Measurements from ENCODE around the gene CNKSR1. TPM values are rescaled to one million over a fixed set of nuclear protein-coding genes. Genes with fewer than 3 reads are reported as not detected.
"Not testable (repeated sequence)": the region's sequence is repeated elsewhere in the genome, so short reads cannot be mapped to it uniquely, and the experiment has no call there.

Gene CNKSR1
- total RNA-seq, 2 donors from 2014 or later, result 0.52 to 1.3 TPM

GRCh38 chr1:26220199-26220912 is 43.1 kb downstream of the CNKSR1 start:
- no peak for DNase-seq (ENCODE audit: low spot score)
- Histone ChIP-seq H3K36me3 (no peaks in the 10 kb centered on the region), H3K4me3 (no peak overlapping the region), H3K27ac (no peak overlapping the region), H3K4me1 (peaks cover 0 to 4% of the 10 kb centered on the region in 2 donors), H3K9me3 (no peaks in the 10 kb centered on the region), H3K27me3 (no peaks in the 10 kb centered on the region)
- TF ChIP-seq CTCF (IDR thresholded peaks at IDR 0.05), result no peak

DNA sequence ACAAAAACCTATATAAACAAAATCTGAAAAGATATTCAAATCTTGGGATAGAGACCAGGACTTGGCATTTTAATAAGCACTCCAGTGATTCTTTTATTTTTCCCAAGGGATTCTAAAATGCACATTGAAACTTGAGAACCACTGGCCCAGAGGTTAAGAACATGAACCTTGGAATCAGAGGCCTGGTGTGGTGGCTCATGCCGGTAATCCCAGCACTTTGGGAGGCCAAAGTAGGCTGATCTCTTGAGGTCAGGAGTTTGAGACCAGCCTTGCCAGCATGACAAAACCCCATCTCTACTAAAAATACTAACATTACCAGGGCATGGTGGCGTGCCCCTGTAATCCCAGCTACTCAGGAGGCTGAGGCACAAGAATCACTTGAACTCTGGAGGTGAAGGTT is 43.8 kb downstream of the CNKSR1 start:
- Histone ChIP-seq H3K4me3 (no peak overlapping the region), H3K4me1 (peaks cover 0 to 10% of the 10 kb centered on the region in 2 donors), H3K27me3 (no peaks in the 10 kb centered on the region), H3K36me3 (no peaks in the 10 kb centered on the region), H3K9me3 (no peaks in the 10 kb centered on the region), H3K27ac (no peak overlapping the region)
- DNase-seq (ENCODE audit: low spot score), result no peak
- TF ChIP-seq CTCF (IDR thresholded peaks at IDR 0.05), result no peak

DNA sequence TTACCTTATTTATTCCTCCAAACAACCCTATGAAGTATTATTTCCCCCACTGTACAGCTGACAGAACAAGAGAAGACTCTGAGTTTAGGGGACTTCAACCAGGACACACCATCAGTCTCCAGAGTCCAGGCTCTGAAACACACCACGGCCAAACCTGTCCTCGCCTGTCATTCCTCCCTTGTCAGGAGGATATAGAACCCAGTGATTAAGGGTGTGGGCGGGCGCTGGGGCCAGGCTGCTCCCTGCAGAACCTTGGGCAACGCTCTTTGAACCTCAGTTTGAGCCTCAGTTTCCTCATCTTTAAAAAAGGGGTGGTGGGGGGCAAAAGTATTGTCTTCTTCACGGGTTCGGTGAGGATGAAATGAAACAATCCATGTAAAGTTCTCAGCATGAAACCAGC is 47.3 kb downstream of the CNKSR1 start:
- Histone ChIP-seq H3K9me3 (no peaks in the 10 kb centered on the region), H3K4me3 (peak overlapping the region in 1 of 2 donors; percentile 52), H3K27ac (peak overlapping the region in 1 of 2 donors; percentile 39), H3K27me3 (no peaks in the 10 kb centered on the region), H3K4me1 (peaks cover 0 to 10% of the 10 kb centered on the region in 2 donors), H3K36me3 (no peaks in the 10 kb centered on the region)
- no peak for DNase-seq (ENCODE audit: low spot score)
- TF ChIP-seq CTCF (IDR thresholded peaks at IDR 0.05), result no peak

DNA sequence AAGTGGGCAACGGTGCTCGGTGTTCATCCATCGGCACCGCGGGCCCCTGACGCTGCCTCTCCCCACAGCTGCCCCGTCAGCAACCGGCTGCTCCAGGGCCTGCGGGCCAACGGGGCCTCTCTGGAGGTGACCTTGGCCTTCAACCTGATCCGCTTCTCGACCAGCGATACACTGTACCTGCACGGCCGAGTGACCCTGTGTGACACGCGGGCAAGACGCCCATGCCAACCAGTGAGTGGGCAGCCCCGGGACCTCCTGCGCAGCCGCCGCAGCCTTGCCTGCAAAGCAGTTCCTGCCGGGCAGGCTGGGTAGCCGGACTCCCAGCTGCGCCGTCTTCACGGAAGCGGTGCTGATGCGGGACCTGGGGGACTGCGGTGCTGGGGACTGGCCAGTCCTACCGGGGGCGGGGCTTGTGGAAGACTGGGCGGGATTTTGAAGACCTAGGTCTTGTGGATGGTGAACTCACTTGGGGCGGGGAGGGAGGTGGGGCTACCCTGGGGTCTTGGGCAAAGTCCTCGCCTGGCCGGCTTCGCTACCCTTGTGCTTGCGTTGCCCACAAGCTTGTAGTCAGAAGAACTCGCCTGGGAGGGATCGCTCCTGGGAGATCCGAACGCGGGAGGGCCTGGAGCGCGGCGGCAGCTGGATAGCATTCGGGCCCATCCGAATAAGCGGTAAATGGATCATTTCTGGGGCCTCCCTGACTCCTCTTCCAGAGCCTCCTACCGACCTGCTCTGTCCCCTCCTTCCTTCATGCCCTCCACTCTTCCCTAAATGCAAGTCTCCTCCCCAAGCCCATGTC is 47.9 kb downstream of the CNKSR1 start:
- Histone ChIP-seq H3K27me3 (no peaks in the 10 kb centered on the region), H3K27ac (peak overlapping the region; percentile 8 to 39), H3K9me3 (no peaks in the 10 kb centered on the region), H3K4me3 (peak overlapping the region; percentile 29 to 52), H3K4me1 (peaks cover 0 to 10% of the 10 kb centered on the region in 2 donors), H3K36me3 (no peaks in the 10 kb centered on the region)
- no peak for DNase-seq (ENCODE audit: low spot score)
- TF ChIP-seq CTCF (IDR thresholded peaks at IDR 0.05), result no peak

DNA sequence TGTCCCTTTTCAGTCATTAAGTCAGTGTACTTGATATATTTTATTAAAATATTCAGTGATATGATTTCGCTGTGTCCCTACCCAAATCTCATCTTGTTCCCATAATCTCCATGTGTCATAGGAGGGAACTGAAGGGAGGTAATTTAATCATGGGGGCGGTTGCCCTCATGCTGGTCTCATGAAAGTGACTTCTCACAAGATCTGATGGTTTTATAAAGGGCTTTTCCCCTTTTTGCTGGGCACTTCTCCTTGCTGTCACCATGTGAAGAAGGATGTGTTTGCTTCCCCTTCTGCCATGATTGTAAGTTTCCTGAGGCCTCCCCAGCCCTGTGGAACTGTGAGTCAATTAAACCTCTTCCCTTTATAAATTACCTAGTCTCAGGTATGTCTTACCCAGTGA is 53.4 kb downstream of the CNKSR1 start:
- not testable (repeated sequence) for H3K27me3 ChIP-seq; H3K27ac ChIP-seq; DNase-seq (ENCODE audit: low spot score); H3K36me3 ChIP-seq; H3K4me3 ChIP-seq; H3K9me3 ChIP-seq
- peaks cover 0 to 15% of the 10 kb centered on the region in 2 donors for H3K4me1 ChIP-seq

DNA sequence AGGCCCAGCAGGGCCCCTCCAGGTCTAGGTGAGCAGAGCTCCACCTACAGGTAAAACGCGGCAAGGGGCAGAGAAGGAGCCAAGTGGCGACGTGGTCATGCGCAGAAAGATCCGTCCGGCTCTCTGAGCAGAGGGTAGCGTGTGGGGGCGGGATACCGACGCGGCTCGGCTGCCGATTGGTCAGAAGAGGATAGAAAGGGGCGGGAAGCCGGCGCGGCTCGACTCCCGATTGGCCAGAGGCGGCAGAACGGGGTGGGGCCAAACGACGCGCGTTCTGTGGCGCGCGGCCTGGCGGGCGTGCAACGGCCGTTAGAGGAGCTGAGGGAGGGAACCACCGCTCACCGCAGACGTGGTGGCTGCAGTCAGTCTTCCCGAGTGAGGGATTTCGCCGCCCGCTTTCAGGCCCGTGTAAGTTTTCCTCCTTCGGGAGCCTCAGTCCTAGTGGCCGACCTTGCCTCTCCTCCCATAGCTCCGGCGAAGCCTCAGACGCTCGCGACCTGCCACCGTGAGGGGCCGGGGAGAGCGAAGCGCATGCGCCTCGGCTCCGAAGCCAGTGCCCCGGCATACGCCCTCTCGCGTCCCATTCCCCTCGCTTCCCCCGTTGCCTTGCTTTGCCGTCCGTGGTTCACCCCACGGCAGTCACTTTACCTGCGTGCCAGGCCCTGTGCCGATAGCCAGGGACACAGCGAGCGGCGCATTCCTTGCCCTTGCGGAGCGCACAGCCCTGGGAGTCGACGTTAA is 56.8 kb downstream of the CNKSR1 start, which contains the start of gene CEP85:
Gene CEP85, plus strand, starts transcription at position 298 of the 741 bp plus-strand sequence. CDS start 5,584 bp downstream, outside the sequence.
- Histone ChIP-seq H3K4me1 (peaks cover 0 to 21% of the 10 kb centered on the region in 2 donors), H3K27ac (peak within 1 kb of the TSS; percentile 94 to 95), H3K4me3 (peak within 1 kb of the TSS; percentile 63 to 76), H3K36me3 (no peaks in the 10 kb centered on the region), H3K9me3 (no peaks in the 10 kb centered on the region), H3K27me3 (no peaks in the 10 kb centered on the region)
- TF ChIP-seq CTCF (IDR thresholded peaks at IDR 0.05), result peak; percentile 74 to 79
- DNase-seq (ENCODE audit: low spot score), result peak; percentile 99
